B cell (primary cell): ENCODE measurements around the gene ENPP7. TPM values are rescaled to one million over a fixed set of nuclear protein-coding genes. Genes with fewer than 3 reads are reported as not detected.

Experiments
- ATAC-seq: fragments of 200-7000 bp; cut with Tn5 transposase; one replicate; pipeline ENCODE4 v1.10.0; 2021; ENCODE audit warnings: low read depth, mild to moderate bottlenecking, moderate number of reproducible peaks, moderate library complexity
- CTCF ChIA-PET: fragments of 350-600 bp; sonication (Branson Sonifier 250); formaldehyde crosslinking; loops from one replicate; lab custom pipeline; 2021; ENCODE audit warnings: antibody characterized with exemption, inconsistent platforms; lab: Charles Lee
- POLR2A ChIA-PET: fragments of 350-600 bp; sonication (Branson Sonifier 250); formaldehyde crosslinking; loops from one replicate; lab custom pipeline; 2021; ENCODE audit warnings: antibody characterized with exemption; lab: Charles Lee
- DNase-seq: peaks from one replicate; pipeline ENCODE4 v3.0.0; 2013
- H2AFZ ChIP-seq: 2 replicates; pipeline ENCODE4 v1.6.1; 2012; ENCODE audit warnings: mild to moderate bottlenecking, low read depth, low read length; ENCODE audit not compliant: insufficient read depth, poor library complexity, severe bottlenecking
- H3K27ac ChIP-seq, 2 donors: 1 replicate in 1 of 2; 2 replicates in 1 of 2; pipeline ENCODE4 v1.5.1; 2012 to 2013; ENCODE audit warnings: low read length in 2 of 2, mild to moderate bottlenecking in 2 of 2, moderate library complexity in 1 of 2
- H3K27me3 ChIP-seq, 4 experiments: fragments of 200-600 bp in 1 of 4; sonication (generic) in 1 of 4; replicated peaks in 1 of 4; 1 replicate in 2 of 4; 2 replicates in 2 of 4; pipeline versions ENCODE4 v1.6.1 to v1.7.0; 2013 to 2016; ENCODE audit warnings: low read length in 3 of 4, mild to moderate bottlenecking in 2 of 4, mixed read lengths in 1 of 4, moderate library complexity in 1 of 4; ENCODE audit not compliant: insufficient read depth in 4 of 4, control insufficient read depth in 3 of 4; ENCODE audit errors: control extremely low read depth in 1 of 4
- H3K36me3 ChIP-seq, 2 experiments: replicated peaks in 1 of 2; 1 replicate in 1 of 2; 2 replicates in 1 of 2; pipeline versions ENCODE4 v1.6.1 to v1.7.1; 2013; ENCODE audit warnings: low read length in 1 of 2; ENCODE audit not compliant: insufficient read depth in 2 of 2, control insufficient read depth in 1 of 2; ENCODE audit errors: control extremely low read depth in 1 of 2, extremely low read depth in 1 of 2
- H3K4me1 ChIP-seq, 2 donors: fragments of 200-600 bp in 1 of 2; sonication (generic) in 1 of 2; 1 replicate in 1 of 2; 2 replicates in 1 of 2; pipeline versions ENCODE4 v1.5.1 to v1.6.1; 2013 to 2017; ENCODE audit warnings: low read length in 2 of 2; ENCODE audit not compliant: control insufficient read depth in 2 of 2, insufficient read depth in 2 of 2
- H3K4me2 ChIP-seq: replicated peaks from 2 replicates; pipeline ENCODE3; 2012; ENCODE audit warnings: mild to moderate bottlenecking, low read depth, low read length; ENCODE audit not compliant: poor library complexity, severe bottlenecking
- H3K4me3 ChIP-seq, 5 experiments: fragments of 200-600 bp in 1 of 5; sonication (generic) in 1 of 5; 1 replicate in 3 of 5; 2 replicates in 2 of 5; pipeline versions ENCODE4 v1.5.1 to v1.7.0; 2011 to 2016; ENCODE audit warnings: low read length in 4 of 5, mild to moderate bottlenecking in 4 of 5, low read depth in 2 of 5, control low read depth in 1 of 5, moderate library complexity in 1 of 5; ENCODE audit not compliant: insufficient read depth in 1 of 5; ENCODE audit errors: control extremely low read depth in 1 of 5, extremely low read depth in 1 of 5
- H3K79me2 ChIP-seq: fragments of 200-600 bp; sonication (generic); one replicate; pipeline ENCODE4 v1.6.0; 2016; ENCODE audit warnings: low read length; ENCODE audit not compliant: control insufficient read depth, insufficient read depth
- H3K9ac ChIP-seq: fragments of 200-600 bp; sonication (generic); 2 replicates; pipeline ENCODE4 v1.6.1; 2017; ENCODE audit warnings: mild to moderate bottlenecking, low read length, moderate library complexity
- H3K9me3 ChIP-seq, 3 donors: one replicate each; pipeline versions ENCODE4 v1.6.1 to v1.7.1; 2013; ENCODE audit warnings: low read length in 2 of 3; ENCODE audit not compliant: control insufficient read depth in 2 of 3, insufficient read depth in 1 of 3; ENCODE audit errors: control extremely low read depth in 1 of 3
- H4K20me1 ChIP-seq: 2 replicates; pipeline ENCODE4 v1.6.0; 2012; ENCODE audit warnings: mild to moderate bottlenecking, low read length; ENCODE audit not compliant: insufficient read depth, control insufficient read depth, poor library complexity, severe bottlenecking
- H3K27ac Mint-ChIP-seq: one replicate; pipeline ENCODE4 v1.8.0; 2021; ENCODE audit warnings: mixed read lengths
- H3K27me3 Mint-ChIP-seq: one replicate; pipeline ENCODE4 v1.8.0; 2021; ENCODE audit warnings: mixed read lengths
- H3K4me1 Mint-ChIP-seq: one replicate; pipeline ENCODE4 v1.8.0; 2021; ENCODE audit warnings: mixed read lengths
- H3K4me3 Mint-ChIP-seq: one replicate; pipeline ENCODE4 v1.8.0; 2021; ENCODE audit warnings: mixed read lengths
- H3K9me3 Mint-ChIP-seq: one replicate; pipeline ENCODE4 v1.8.0; 2022; ENCODE audit warnings: mixed read lengths; ENCODE audit not compliant: insufficient read depth
- EZH2 ChIP-seq: IDR thresholded peaks from 2 replicates; pipeline ENCODE4 v1.6.1; 2012; ENCODE audit warnings: borderline replicate concordance, low read depth, mild to moderate bottlenecking, moderate library complexity, low read length; ENCODE audit not compliant: insufficient read depth, poor library complexity, severe bottlenecking
- WGBS: methylation state at CpG from one replicate; pipeline ENCODE4 v1.1.5; 2013; ENCODE audit warnings: missing lambda C conversion rate; ENCODE audit not compliant: insufficient coverage; 5-methylcytosine and 5-hydroxymethylcytosine counted together
- intact Hi-C: fragments of 100-400 bp; cut with micrococcal nuclease; formaldehyde crosslinking; loops from one replicate; pipeline ENCODE4 v1.10.0; 2022
- polyA plus RNA-seq: library from polyadenylated mRNA; depleted of rRNA; stranded (reverse); fragments of >200 nt; gene quantifications from 2 replicates; pipeline ENCODE4 v1.2.3, GENCODE V29; 2012
- total RNA-seq, 2 donors: library from RNA; stranded (reverse); fragments of 120-200 nt in 1 of 2; gene quantifications; 1 replicate in 1 of 2; 2 replicates in 1 of 2; pipeline versions ENCODE4 v1.2.3 to v1.2.4, GENCODE V29; 2013 to 2022
- TF ChIP-seq, protein P1 (sequence below): fragments of 200-600 bp; IDR thresholded peaks from one replicate; pipeline ENCODE4 v1.8.0; 2022; ENCODE audit warnings: antibody characterized with exemption, mild to moderate bottlenecking

The ENPP7 gene
- total and polyA plus RNA-seq, 2 donors (not counting 1 experiment from before 2014, with no cell fraction given), result 0.40 to 6.7 TPM

- H3K9ac ChIP-seq, result no peak overlapping the region
- no peaks in the 10 kb centered on the region for H3K4me1 ChIP-seq
- Mint-ChIP-seq H3K9me3 (no peaks in the 10 kb centered on the region), H3K4me3 (no peak overlapping the region), H3K27ac (no peak overlapping the region), H3K4me1 (peaks cover 2% of the 10 kb centered on the region), H3K27me3 (peaks cover 13% of the 10 kb centered on the region)
- CTCF ChIA-PET, result interaction anchor here (0.7 kb wide), 1 partner anchor 8 kb away, joined by 3 read pairs; no protein-coding TSS in a partner anchor
- no peak overlapping the region for H3K4me3 ChIP-seq
- H3K27ac ChIP-seq, result no peak overlapping the region
- ATAC-seq (no peak), DNase-seq (no peak)
- H3K27me3 ChIP-seq, result peaks cover 0 to 5% (median 0%) of the 10 kb centered on the region in 4 experiments
- no peak overlapping the region for H3K4me2 ChIP-seq
- 78% methylated on average over 10 of the region's 25 CpGs for WGBS
- H3K79me2 ChIP-seq, result no peaks in the 10 kb centered on the region
- no peaks in the 10 kb centered on the region for H4K20me1 ChIP-seq
- TF ChIP-seq, protein P1, sequence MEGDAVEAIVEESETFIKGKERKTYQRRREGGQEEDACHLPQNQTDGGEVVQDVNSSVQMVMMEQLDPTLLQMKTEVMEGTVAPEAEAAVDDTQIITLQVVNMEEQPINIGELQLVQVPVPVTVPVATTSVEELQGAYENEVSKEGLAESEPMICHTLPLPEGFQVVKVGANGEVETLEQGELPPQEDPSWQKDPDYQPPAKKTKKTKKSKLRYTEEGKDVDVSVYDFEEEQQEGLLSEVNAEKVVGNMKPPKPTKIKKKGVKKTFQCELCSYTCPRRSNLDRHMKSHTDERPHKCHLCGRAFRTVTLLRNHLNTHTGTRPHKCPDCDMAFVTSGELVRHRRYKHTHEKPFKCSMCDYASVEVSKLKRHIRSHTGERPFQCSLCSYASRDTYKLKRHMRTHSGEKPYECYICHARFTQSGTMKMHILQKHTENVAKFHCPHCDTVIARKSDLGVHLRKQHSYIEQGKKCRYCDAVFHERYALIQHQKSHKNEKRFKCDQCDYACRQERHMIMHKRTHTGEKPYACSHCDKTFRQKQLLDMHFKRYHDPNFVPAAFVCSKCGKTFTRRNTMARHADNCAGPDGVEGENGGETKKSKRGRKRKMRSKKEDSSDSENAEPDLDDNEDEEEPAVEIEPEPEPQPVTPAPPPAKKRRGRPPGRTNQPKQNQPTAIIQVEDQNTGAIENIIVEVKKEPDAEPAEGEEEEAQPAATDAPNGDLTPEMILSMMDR, result no peak
- TF ChIP-seq EZH2, result no peak
- H3K9me3 ChIP-seq, result peaks cover 0 to 14% (median 0%) of the 10 kb centered on the region in 3 donors
- POLR2A ChIA-PET, result no interaction called here
- H2AFZ ChIP-seq, result no peak overlapping the region
- intact Hi-C loops, result no loop called here
- no peaks in the 10 kb centered on the region for H3K36me3 ChIP-seq
Measured at GRCh38 chr17:79715943-79716797, 14.6 kb upstream of the ENPP7 start.

DNA sequence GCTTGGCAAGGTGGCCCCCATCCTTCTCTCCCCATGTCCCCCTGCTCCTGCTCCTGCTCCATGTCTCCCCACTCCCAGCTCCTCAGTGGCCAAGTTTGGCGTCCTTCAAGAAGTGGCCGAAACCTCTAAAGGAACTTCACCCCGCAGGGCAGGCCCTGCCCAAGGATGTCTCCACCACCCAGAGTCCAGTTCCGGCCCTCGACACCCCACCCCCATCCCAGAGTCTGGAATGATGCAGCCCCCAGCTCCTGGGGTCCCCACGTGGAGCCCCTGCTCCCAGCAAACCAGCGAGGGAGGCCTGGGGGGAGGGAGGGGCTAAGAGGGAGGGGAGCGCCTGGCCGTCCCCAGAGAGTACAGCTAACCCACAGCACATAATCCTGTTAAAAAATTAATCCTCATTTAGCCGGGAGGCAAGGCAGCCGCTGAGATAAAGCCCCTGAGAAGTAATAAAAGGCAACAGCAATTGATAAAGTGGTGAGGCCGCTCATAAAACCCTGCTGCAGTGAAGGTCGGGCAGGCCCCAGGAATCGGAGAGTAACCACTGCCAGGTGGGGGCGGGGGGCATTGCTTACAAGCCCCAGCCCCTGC, 9.9 kb upstream of the ENPP7 start:
- POLR2A ChIA-PET, result no interaction called here
- ATAC-seq (no peak), DNase-seq (no peak)
- CTCF ChIA-PET, result interaction anchor here (1.3 kb wide), 1 partner anchor 13 kb away, joined by 4 read pairs; no protein-coding TSS in a partner anchor
- no peak overlapping the region for H3K4me3 ChIP-seq
- no peaks in the 10 kb centered on the region for H3K4me1 ChIP-seq
- H3K27me3 Mint-ChIP-seq, result no peaks in the 10 kb centered on the region
- no peaks in the 10 kb centered on the region for H3K79me2 ChIP-seq
- no peak for TF ChIP-seq EZH2
- TF ChIP-seq, protein P1, result no peak
- no peaks in the 10 kb centered on the region for H3K4me1 Mint-ChIP-seq
- no peaks in the 10 kb centered on the region for H4K20me1 ChIP-seq
- WGBS, result 78% methylated on average over 5 of the region's 15 CpGs
- H3K27ac ChIP-seq, result no peak overlapping the region
- H3K4me2 ChIP-seq, result no peak overlapping the region
- peaks cover 0 to 3% (median 0%) of the 10 kb centered on the region in 3 donors for H3K9me3 ChIP-seq
- H3K27me3 ChIP-seq, result no peaks in the 10 kb centered on the region
- no peak overlapping the region for H2AFZ ChIP-seq
- no peak overlapping the region for H3K9ac ChIP-seq
- no peaks in the 10 kb centered on the region for H3K36me3 ChIP-seq
- H3K4me3 Mint-ChIP-seq, result no peak overlapping the region
- H3K27ac Mint-ChIP-seq, result no peak overlapping the region
- no peaks in the 10 kb centered on the region for H3K9me3 Mint-ChIP-seq
- intact Hi-C loops, result no loop called here
